HUES64 (cell line): ENCODE measurements around the gene WDR41.
"Not testable (repeated sequence)": the region's sequence is repeated elsewhere in the genome, so short reads cannot be mapped to it uniquely, and the experiment has no call there.

ENCODE experiments used
- H3K27ac ChIP-seq: 2 replicates; pipeline ENCODE4 v1.7.0; 2013; ENCODE audit warnings: low read depth, low read length, inconsistent platforms
- H3K27me3 ChIP-seq: 2 replicates; pipeline ENCODE4 v1.6.1; 2013; ENCODE audit warnings: mild to moderate bottlenecking, low read length; ENCODE audit not compliant: insufficient read depth
- H3K36me3 ChIP-seq: 2 replicates; pipeline ENCODE4 v1.6.1; 2013; ENCODE audit warnings: mild to moderate bottlenecking, low read length; ENCODE audit not compliant: insufficient read depth
- H3K4me1 ChIP-seq: 2 replicates; pipeline ENCODE4 v1.6.1; 2013; ENCODE audit warnings: mild to moderate bottlenecking, low read length, moderate library complexity; ENCODE audit not compliant: insufficient read depth
- H3K4me3 ChIP-seq: 2 replicates; pipeline ENCODE4 v1.5.1; 2013; ENCODE audit warnings: mild to moderate bottlenecking, low read length, moderate library complexity
- H3K9ac ChIP-seq: 2 replicates; pipeline ENCODE4 v1.6.1; 2013; ENCODE audit warnings: mild to moderate bottlenecking, low read depth, low read length
- H3K9me3 ChIP-seq: 2 replicates; pipeline ENCODE4 v1.6.1; 2013; ENCODE audit warnings: low read depth, low read length; ENCODE audit not compliant: insufficient read depth
- WGBS: fragments of 150-250, 120-280 bp; methylation state at CpG from one replicate; pipeline ENCODE4 v1.1.7; 2013; ENCODE audit warnings: missing lambda C conversion rate; 5-methylcytosine and 5-hydroxymethylcytosine counted together

The WDR41 gene

GRCh38 chr5:77490741-77491344 is 1.3 kb downstream of the WDR41 start:
- peak overlapping the region; percentile 85 for H3K4me3 ChIP-seq
- H3K27ac ChIP-seq, H3K36me3 ChIP-seq, H3K4me1 ChIP-seq, H3K9me3 ChIP-seq: not testable (repeated sequence)
- H3K27me3 ChIP-seq: peaks cover 20% of the 10 kb centered on the region
- H3K9ac ChIP-seq: peak overlapping the region; percentile 23; the same call in 1 of the 2 replicates
- 25% methylated on average over 11 of the region's 11 CpGs for WGBS

DNA sequence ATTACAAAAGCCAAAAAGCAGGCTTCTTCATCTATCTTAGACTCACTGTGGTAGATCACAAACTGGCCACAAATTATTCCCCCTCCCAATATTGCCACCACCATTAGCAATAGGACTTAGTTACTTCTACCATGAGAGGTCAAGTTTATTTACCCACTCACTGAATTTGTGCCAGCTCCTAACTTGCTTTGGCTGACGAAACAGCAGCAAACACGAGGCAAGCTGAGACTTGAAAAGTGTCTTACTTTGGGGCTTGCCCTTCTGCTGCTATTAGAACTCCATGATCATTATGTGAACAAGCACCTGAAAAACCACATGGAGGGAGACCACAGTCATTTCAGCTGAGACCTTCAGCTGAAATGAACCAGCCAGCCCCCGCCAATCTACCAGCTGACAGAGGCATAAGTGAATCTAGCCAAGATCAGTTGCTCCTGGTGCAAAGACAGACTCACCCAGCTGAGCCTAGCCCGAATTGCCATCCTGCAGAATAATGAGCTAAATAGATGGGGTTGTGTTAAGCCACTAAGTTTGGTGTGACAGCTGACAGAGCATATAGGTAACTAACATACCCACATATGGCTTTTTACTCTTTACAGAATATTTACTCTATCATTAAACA is 5.7 kb downstream of the WDR41 start:
- H3K9ac ChIP-seq: no peak overlapping the region
- WGBS: 92% methylated on average over 4 of the region's 4 CpGs
- no peak overlapping the region for H3K27ac ChIP-seq
- peaks cover 36% of the 10 kb centered on the region for H3K36me3 ChIP-seq
- no peaks in the 10 kb centered on the region for H3K27me3 ChIP-seq
- H3K4me1 ChIP-seq: peaks cover 7% of the 10 kb centered on the region; the same call in 1 of the 2 replicates
- no peak overlapping the region for H3K4me3 ChIP-seq
- H3K9me3 ChIP-seq: no peaks in the 10 kb centered on the region

DNA sequence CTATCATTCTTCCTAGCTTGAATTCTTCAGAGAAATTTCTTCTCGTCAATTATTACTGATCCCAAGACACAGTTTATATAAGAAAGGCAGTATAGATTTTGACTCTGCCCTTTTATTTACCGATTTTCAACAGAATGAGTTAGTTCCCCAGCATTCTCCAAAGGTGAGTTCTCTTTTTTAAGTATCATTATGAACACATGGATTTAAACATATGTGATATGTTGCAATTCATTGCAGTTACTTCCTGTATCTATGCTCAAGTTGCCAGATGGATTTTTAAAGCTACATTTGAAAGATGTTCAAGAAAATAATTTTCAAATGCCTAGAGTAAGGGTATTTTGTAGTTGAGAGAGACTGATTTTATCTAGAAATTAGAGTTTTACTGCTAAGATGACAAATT is 8.4 kb downstream of the WDR41 start:
- H3K9me3 ChIP-seq: no peaks in the 10 kb centered on the region
- no peaks in the 10 kb centered on the region for H3K4me1 ChIP-seq
- no CpG with 5 or more reads among the region's 2 CpGs for WGBS
- H3K36me3 ChIP-seq: peaks cover 36% of the 10 kb centered on the region
- H3K4me3 ChIP-seq: no peak overlapping the region
- H3K9ac ChIP-seq: no peak overlapping the region
- H3K27ac ChIP-seq: no peak overlapping the region
- no peaks in the 10 kb centered on the region for H3K27me3 ChIP-seq

DNA sequence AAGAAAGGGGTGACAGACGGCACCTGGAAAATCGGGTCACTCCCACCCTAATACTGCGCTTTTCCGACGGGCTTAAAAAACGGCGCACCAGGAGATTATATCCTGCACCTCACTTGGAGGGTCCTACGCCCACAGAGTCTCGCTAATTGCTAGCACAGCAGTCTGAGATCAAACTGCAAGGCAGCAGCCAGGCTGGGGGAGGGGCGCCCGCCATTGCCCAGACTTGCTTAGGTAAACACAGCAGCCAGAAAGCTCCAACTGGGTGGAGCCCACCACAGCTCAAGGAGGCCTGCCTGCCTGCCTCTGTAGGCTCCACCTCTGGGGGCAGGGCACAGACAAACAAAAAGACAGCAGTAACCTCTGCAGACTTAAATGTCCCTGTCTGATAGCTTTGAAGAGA is 17.1 kb downstream of the WDR41 start:
- not testable (repeated sequence) for H3K9ac ChIP-seq, H3K9me3 ChIP-seq, H3K36me3 ChIP-seq, H3K27me3 ChIP-seq, H3K27ac ChIP-seq, H3K4me1 ChIP-seq, H3K4me3 ChIP-seq
- WGBS: 95% methylated on average over 11 of the region's 11 CpGs

- WGBS: 60% methylated on average over 1 of the region's 3 CpGs
- H3K4me1 ChIP-seq, H3K27me3 ChIP-seq, H3K36me3 ChIP-seq, H3K9ac ChIP-seq, H3K9me3 ChIP-seq, H3K27ac ChIP-seq, H3K4me3 ChIP-seq: not testable (repeated sequence)
Observed at GRCh38 chr5:77468875-77469274, 23.2 kb downstream of the WDR41 start.

DNA sequence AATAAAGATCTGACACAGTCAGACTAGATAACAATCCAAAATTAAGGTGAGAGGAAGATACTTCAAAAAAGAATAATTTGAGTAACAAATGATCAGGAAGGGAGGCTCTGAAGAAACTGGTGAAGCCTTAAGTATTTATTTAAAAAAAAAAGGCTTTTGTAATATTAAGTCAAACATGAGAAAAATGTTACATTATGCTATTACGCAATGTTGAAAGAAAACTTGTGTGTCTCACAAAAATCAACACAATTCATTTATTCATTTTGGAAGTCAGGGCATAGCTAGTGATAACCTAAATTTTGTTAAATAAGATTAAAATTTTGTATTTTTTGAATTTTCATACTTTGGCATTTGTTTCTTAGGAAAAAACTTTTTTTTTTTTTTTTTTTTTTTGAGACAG is 28.2 kb downstream of the WDR41 start:
- peaks cover 9% of the 10 kb centered on the region for H3K36me3 ChIP-seq
- no peaks in the 10 kb centered on the region for H3K4me1 ChIP-seq
- no peaks in the 10 kb centered on the region for H3K9me3 ChIP-seq
- H3K9ac ChIP-seq: no peak overlapping the region
- WGBS: no CpG with 5 or more reads among the region's 1 CpG
- no peaks in the 10 kb centered on the region for H3K27me3 ChIP-seq
- H3K4me3 ChIP-seq: no peak overlapping the region
- no peak overlapping the region for H3K27ac ChIP-seq

DNA sequence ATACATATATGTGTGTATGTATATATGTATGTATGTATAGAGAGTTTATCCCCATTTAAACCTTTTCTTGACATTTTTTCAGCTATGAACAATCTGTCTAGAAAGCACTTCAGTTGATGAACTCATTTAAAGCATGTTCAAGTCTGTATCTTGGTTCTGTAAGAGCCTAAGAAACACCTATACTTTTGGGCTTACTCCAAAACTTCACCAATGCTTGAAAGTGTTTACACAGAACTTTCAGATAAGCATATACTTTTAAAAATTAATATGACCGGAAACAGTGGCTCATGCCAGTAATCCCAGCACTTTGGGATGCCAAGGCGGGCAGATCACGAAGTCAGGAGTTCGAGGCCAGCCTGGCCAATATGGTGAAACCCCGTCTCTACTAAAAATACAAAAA is 30.8 kb downstream of the WDR41 start:
- Histone ChIP-seq H3K27me3 (no peaks in the 10 kb centered on the region), H3K9me3 (no peaks in the 10 kb centered on the region), H3K9ac (no peak overlapping the region), H3K36me3 (peaks cover 9% of the 10 kb centered on the region), H3K4me1 (no peaks in the 10 kb centered on the region), H3K4me3 (no peak overlapping the region), H3K27ac (no peak overlapping the region)
- WGBS: 98% methylated on average over 5 of the region's 5 CpGs

- Histone ChIP-seq H3K4me1 (no peaks in the 10 kb centered on the region), H3K9me3 (no peaks in the 10 kb centered on the region), H3K36me3 (peaks cover 23% of the 10 kb centered on the region), H3K27ac (no peak overlapping the region), H3K4me3 (no peak overlapping the region), H3K27me3 (no peaks in the 10 kb centered on the region), H3K9ac (no peak overlapping the region)
- WGBS: 89% methylated on average over 3 of the region's 3 CpGs
Observed at GRCh38 chr5:77454123-77454522, 38.0 kb downstream of the WDR41 start.

DNA sequence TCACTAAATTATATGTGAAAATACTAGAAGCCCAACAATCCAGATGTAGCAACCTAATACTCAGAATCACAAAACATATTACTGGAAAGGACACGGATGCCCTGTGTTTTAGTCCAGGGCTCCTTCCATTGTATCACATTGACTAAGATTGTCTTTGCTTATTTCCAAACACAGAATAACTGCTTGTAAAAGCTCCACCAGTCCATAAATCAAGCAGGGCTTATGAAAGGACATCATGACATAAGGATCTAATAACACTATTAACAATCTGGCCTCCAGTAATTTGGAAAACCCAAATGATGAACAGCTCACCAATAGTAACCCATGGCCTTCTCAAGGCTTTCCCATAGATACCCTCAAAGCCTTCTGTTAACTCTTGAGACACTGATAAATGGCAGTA is 39.8 kb downstream of the WDR41 start:
- peaks cover 3% of the 10 kb centered on the region; the same call in 1 of the 2 replicates for H3K9me3 ChIP-seq
- H3K9ac ChIP-seq: no peak overlapping the region
- H3K4me3 ChIP-seq: no peak overlapping the region
- H3K27ac ChIP-seq: no peak overlapping the region
- 99% methylated on average over 1 of the region's 1 CpG for WGBS
- H3K4me1 ChIP-seq: no peaks in the 10 kb centered on the region
- H3K27me3 ChIP-seq: no peaks in the 10 kb centered on the region
- H3K36me3 ChIP-seq: peaks cover 39% of the 10 kb centered on the region

DNA sequence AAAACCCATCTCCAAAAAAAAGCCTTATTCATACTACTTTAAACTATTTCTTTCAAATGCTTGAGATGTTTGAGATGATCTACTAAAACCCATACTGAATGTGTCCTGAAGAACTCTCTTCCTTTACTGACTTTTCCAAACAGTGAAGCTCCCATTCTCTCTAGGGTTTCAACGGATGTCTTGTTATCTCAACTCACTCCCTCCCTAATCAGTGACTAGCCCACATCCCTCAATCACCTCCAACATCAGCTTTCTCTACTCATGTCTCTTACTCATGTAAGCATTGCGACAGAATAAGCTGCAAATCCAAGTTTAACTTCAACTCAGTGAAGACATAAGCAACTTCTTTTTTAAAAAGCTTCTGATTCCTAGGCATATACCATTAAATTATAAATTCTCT is 42.1 kb downstream of the WDR41 start:
- Histone ChIP-seq H3K9me3 (peaks cover 3% of the 10 kb centered on the region; the same call in 1 of the 2 replicates), H3K36me3 (peaks cover 41% of the 10 kb centered on the region), H3K27me3 (no peaks in the 10 kb centered on the region), H3K4me3 (no peak overlapping the region), H3K4me1 (no peaks in the 10 kb centered on the region), H3K27ac (no peak overlapping the region), H3K9ac (no peak overlapping the region)
- 89% methylated on average over 2 of the region's 2 CpGs for WGBS

DNA sequence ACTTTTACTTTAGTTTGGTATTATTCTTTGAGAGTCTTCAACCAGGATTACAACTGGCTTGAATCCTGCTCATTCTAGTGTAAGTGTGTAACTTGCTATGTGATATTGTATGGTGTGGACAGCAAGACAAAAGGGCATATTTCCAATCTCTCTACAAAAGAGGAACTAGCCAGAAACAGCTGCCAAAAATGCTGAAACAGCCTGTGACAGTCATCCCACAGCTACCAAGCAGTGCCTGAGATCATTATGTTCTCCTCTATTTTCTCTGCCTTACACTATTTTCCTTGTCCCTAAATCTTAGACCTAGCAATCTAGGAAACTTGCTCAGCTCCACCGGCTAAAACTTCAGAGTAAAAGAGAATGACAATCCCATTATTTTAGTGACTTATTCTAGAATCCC is 42.8 kb downstream of the WDR41 start:
- no peak overlapping the region for H3K4me3 ChIP-seq
- no peaks in the 10 kb centered on the region for H3K27me3 ChIP-seq
- no peak overlapping the region for H3K27ac ChIP-seq
- no peak overlapping the region for H3K9ac ChIP-seq
- H3K9me3 ChIP-seq: peaks cover 3% of the 10 kb centered on the region; the same call in 1 of the 2 replicates
- H3K36me3 ChIP-seq: peaks cover 41% of the 10 kb centered on the region
- H3K4me1 ChIP-seq: no peaks in the 10 kb centered on the region
- 96% methylated on average over 1 of the region's 1 CpG for WGBS

- Histone ChIP-seq H3K27ac (no peak overlapping the region), H3K9me3 (peaks cover 3% of the 10 kb centered on the region; the same call in 1 of the 2 replicates), H3K9ac (no peak overlapping the region), H3K4me1 (no peaks in the 10 kb centered on the region), H3K36me3 (peaks cover 40% of the 10 kb centered on the region), H3K4me3 (no peak overlapping the region), H3K27me3 (no peaks in the 10 kb centered on the region)
- 94% methylated on average over 1 of the region's 1 CpG for WGBS
Observed at GRCh38 chr5:77448831-77449230, 43.3 kb downstream of the WDR41 start.
